Activated B cell treated with CpG ODN at 0.5 μM for 24 hours (primary cell): ENCODE measurements around the gene OTUD7B. TPM values are rescaled to one million over a fixed set of nuclear protein-coding genes. Genes with fewer than 3 reads are reported as not detected.

Experiments used
- ATAC-seq: fragments of 200-7000 bp; cut with Tn5 transposase; one replicate; pipeline ENCODE4 v1.10.0; 2021; ENCODE audit warnings: low read depth, mild to moderate bottlenecking, moderate library complexity
- CTCF ChIA-PET: fragments of 350-600 bp; sonication (Branson Sonifier 250); formaldehyde crosslinking; loops from one replicate; lab custom pipeline; 2021; ENCODE audit warnings: antibody characterized with exemption; lab: Charles Lee
- POLR2A ChIA-PET: fragments of 350-600 bp; sonication (Branson Sonifier 250); formaldehyde crosslinking; loops from one replicate; lab custom pipeline; 2021; ENCODE audit warnings: antibody characterized with exemption; lab: Charles Lee
- DNase-seq: peaks from one replicate; pipeline ENCODE4 v3.0.0; 2022
- H3K27ac Mint-ChIP-seq: one replicate; pipeline ENCODE4 v1.8.0; 2020; ENCODE audit warnings: mixed read lengths
- H3K27me3 Mint-ChIP-seq: one replicate; pipeline ENCODE4 v1.8.0; 2021; ENCODE audit warnings: mixed read lengths
- H3K36me3 Mint-ChIP-seq: one replicate; pipeline ENCODE4 v1.8.0; 2021; ENCODE audit warnings: low read depth, mixed read lengths
- H3K4me1 Mint-ChIP-seq: one replicate; pipeline ENCODE4 v1.8.0; 2021; ENCODE audit warnings: mixed read lengths
- H3K4me3 Mint-ChIP-seq: one replicate; pipeline ENCODE4 v1.8.0; 2020; ENCODE audit warnings: mild to moderate bottlenecking, mixed read lengths
- H3K9me3 Mint-ChIP-seq: one replicate; pipeline ENCODE4 v1.8.0; 2020; ENCODE audit warnings: mixed read lengths
- intact Hi-C: fragments of 100-400 bp; cut with micrococcal nuclease; formaldehyde crosslinking; loops from one replicate; pipeline ENCODE4 v1.15.1; 2024
- total RNA-seq: library from RNA; stranded (reverse); gene quantifications from 2 replicates; pipeline ENCODE4 v1.2.3, GENCODE V29; 2022
- TF ChIP-seq, protein P1 (sequence below): fragments of 200-600 bp; IDR thresholded peaks from one replicate; pipeline ENCODE4 v1.8.0; 2022; ENCODE audit warnings: antibody characterized with exemption, mild to moderate bottlenecking

OTUD7B gene
- total RNA-seq, 1 donor from 2014 or later, result 4.3 TPM

DNA sequence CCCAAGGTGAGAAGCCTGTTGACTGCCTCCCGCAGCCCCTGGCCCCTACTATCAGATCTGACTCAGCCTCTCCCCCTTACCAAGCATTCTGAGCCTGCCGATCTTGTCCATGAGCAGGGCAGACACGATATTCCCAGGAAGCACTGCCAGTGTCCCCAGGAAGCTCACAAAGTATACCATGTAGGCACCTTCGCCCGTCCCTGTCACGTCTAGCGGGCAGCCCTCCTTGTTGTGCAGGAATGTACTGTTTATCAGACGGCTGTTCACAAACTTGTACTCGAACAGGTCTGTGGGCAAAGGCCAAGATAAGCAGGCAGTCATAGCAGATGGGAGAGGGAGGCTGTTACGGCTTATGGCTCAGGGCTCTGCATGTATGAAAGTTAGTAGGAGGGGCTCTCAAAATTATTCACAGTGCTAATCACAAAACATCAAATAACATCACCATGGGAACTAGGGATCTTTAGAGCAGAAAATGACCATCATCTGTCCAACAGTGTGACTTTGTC, 103.9 kb downstream of the OTUD7B start:
- H3K27me3 Mint-ChIP-seq, result peaks cover 8% of the 10 kb centered on the region
- H3K36me3 Mint-ChIP-seq, result no peaks in the 10 kb centered on the region
- H3K27ac Mint-ChIP-seq, result no peak overlapping the region
- no peaks in the 10 kb centered on the region for H3K4me1 Mint-ChIP-seq
- intact Hi-C loops, result no loop called here
- CTCF ChIA-PET, result no interaction called here
- POLR2A ChIA-PET, result no interaction called here
- no peaks in the 10 kb centered on the region for H3K9me3 Mint-ChIP-seq
- H3K4me3 Mint-ChIP-seq, result no peak overlapping the region
- DNase-seq (no peak), ATAC-seq (no peak)
- TF ChIP-seq, protein P1, sequence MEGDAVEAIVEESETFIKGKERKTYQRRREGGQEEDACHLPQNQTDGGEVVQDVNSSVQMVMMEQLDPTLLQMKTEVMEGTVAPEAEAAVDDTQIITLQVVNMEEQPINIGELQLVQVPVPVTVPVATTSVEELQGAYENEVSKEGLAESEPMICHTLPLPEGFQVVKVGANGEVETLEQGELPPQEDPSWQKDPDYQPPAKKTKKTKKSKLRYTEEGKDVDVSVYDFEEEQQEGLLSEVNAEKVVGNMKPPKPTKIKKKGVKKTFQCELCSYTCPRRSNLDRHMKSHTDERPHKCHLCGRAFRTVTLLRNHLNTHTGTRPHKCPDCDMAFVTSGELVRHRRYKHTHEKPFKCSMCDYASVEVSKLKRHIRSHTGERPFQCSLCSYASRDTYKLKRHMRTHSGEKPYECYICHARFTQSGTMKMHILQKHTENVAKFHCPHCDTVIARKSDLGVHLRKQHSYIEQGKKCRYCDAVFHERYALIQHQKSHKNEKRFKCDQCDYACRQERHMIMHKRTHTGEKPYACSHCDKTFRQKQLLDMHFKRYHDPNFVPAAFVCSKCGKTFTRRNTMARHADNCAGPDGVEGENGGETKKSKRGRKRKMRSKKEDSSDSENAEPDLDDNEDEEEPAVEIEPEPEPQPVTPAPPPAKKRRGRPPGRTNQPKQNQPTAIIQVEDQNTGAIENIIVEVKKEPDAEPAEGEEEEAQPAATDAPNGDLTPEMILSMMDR, result no peak

DNA sequence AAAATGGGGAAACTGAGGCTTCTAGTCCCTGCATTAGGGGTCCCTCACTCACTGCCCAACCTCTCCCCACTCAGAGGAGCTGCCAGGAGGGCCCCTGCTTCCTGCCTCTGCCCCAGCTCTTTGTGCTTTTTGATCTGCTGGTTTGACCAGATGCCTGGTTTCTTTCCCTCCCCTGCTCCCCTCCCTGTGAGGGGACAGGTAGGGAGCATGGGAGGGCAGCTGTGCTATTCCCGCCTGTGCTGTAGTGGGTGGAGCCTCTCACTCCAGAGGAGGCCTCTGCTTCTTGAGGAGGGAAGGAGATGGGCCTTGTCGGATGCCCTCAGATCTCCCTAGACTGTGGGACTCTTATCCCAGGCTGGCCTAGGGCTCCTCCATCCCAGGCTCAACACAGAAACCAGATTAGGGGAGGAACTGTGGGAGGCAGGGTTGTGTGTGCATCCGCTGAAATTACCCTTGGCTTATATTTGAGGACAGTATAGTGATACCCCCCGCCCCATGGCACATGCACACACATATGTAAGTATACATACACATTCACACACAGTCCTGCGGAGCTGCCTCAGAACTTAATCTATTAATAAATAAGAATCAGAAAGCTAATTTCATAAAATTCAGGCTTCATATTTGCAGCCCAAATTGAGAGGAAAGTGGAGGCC, 106.6 kb downstream of the OTUD7B start:
- H3K27me3 Mint-ChIP-seq, result peaks cover 2% of the 10 kb centered on the region
- intact Hi-C loops, result no loop called here
- TF ChIP-seq, protein P1, result no peak
- H3K27ac Mint-ChIP-seq, result no peak overlapping the region
- DNase-seq (no peak), ATAC-seq (no peak)
- ChIA-PET POLR2A (no interaction called here), CTCF (no interaction called here)
- no peak overlapping the region for H3K4me3 Mint-ChIP-seq
- H3K9me3 Mint-ChIP-seq, result peaks cover 4% of the 10 kb centered on the region
- peaks cover 1% of the 10 kb centered on the region for H3K36me3 Mint-ChIP-seq
- peaks cover 19% of the 10 kb centered on the region for H3K4me1 Mint-ChIP-seq

DNA sequence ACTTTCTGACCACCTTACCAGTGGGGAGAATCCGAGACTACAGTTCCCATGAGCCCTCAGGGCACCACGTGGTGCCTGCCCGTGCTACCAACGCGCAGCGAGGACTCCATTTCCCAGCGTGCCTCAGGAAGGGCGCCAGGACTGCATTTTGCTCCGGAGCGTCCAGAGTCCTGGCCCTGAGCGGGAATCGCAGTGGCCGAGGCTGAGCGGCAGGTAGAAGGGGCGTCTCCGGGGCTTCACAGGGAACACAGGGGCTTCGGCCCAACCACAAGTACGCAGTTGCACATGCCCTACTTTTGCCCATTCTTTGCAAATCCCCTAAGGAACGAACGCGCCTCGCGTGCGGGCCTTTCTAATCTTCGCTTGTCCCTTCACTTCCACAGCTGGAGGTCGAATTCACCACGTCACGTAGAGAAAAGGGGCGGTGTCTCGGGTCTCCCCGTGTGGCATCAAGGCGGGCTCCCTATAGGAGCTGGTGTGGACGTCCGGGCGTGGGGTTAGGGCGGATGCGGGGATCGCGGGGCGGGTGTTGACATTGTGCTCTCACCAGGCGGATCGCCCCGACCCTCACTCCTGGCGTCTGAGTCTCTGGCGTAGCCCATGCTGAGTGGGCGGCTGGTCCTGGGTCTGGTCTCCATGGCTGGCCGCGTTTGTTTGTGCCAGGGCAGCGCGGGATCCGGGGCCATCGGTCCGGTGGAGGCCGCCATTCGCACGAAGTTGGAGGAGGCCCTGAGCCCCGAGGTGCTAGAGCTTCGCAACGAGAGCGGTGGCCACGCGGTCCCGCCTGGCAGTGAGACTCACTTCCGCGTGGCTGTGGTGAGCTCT, 110.9 kb downstream of the OTUD7B start, which contains the start of gene BOLA1:
Gene BOLA1, plus strand, starts transcription at position 109 of the 825 bp plus-strand sequence. Its CDS starts 492 bp downstream, at position 601.
- H3K27me3 Mint-ChIP-seq, result no peaks in the 10 kb centered on the region
- peaks cover 20% of the 10 kb centered on the region for H3K4me1 Mint-ChIP-seq
- intact Hi-C loops, result loop anchor here (1.0 to 10.0 kb wide), 3 partner anchors 11 to 265 kb away; partner anchors contain the start of gene SF3B4
- peak within 1 kb of the TSS; percentile 86 for H3K27ac Mint-ChIP-seq
- ATAC-seq (peak; percentile 99), DNase-seq (peak; percentile 69)
- ChIA-PET CTCF (interaction anchor here (1.5 kb wide), 1 partner anchor 12 kb away, joined by 3 read pairs; a partner anchor contains a TSS), POLR2A (interaction anchor here (0.7 to 2.7 kb wide), 4 partner anchors 13 to 287 kb away, joined by 3 to 65 read pairs (median 8); partner anchors contain the start of genes PLEKHO1 and SF3B4)
- H3K9me3 Mint-ChIP-seq, result peaks cover 4% of the 10 kb centered on the region
- H3K36me3 Mint-ChIP-seq, result peaks cover 1% of the 10 kb centered on the region
- peak within 1 kb of the TSS; percentile 92 for H3K4me3 Mint-ChIP-seq
- TF ChIP-seq, protein P1, result no peak

DNA sequence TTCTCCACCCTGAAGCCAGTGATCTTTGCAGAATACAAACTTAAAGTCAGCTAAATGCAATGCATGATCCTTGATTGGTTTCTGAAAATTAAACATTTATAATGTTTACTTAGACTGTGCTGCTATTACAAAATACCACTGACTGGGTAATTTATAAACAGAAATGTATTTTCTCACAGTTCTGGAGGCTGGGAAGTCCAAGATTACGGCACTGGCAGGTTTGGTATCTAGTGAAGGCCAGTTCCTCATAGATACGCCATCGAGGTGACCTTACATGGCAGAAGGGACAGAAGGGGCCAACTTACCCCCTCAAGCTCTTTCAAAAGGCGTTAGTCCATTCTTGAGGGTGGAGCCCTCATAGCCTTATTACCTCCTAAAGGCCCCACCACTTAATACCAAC, 114.0 kb downstream of the OTUD7B start:
- POLR2A ChIA-PET, result interaction anchor here (0.6 to 1.8 kb wide), 2 partner anchors 8 to 339 kb away, joined by 3 to 6 read pairs; partner anchors contain the start of gene ANP32E
- intact Hi-C loops, result loop anchor here (10.0 kb wide), 1 partner anchor 268 kb away; no protein-coding TSS in a partner anchor

More for the DNA sequence above, 114.0 kb downstream of the OTUD7B start:
- no peaks in the 10 kb centered on the region for H3K27me3 Mint-ChIP-seq
- TF ChIP-seq, protein P1, result no peak
- H3K36me3 Mint-ChIP-seq, result peaks cover 1% of the 10 kb centered on the region
- H3K9me3 Mint-ChIP-seq, result peaks cover 4% of the 10 kb centered on the region
- DNase-seq (no peak), ATAC-seq (no peak)
- peaks cover 20% of the 10 kb centered on the region for H3K4me1 Mint-ChIP-seq
- CTCF ChIA-PET, result no interaction called here
- H3K4me3 Mint-ChIP-seq, result no peak overlapping the region
- no peak overlapping the region for H3K27ac Mint-ChIP-seq
